ENCODE measurements around the gene GPR158.
"Not testable (repeated sequence)": the region's sequence is repeated elsewhere in the genome, so short reads cannot be mapped to it uniquely, and the experiment has no call there.

Gene GPR158

GRCh38 chr10:25304606-25305005, 129.8 kb downstream of the GPR158 start:
- peak; percentile 30 for DNase-seq (ENCODE audit: low read depth)

- DNase-seq (ENCODE audit: low read depth): no peak
These were observed 131.6 kb downstream of the GPR158 start for GRCh38 chr10:25306386-25306785.

GRCh38 chr10:25308278-25308677, 133.5 kb downstream of the GPR158 start:
- DNase-seq (ENCODE audit: low read depth): no peak

DNA sequence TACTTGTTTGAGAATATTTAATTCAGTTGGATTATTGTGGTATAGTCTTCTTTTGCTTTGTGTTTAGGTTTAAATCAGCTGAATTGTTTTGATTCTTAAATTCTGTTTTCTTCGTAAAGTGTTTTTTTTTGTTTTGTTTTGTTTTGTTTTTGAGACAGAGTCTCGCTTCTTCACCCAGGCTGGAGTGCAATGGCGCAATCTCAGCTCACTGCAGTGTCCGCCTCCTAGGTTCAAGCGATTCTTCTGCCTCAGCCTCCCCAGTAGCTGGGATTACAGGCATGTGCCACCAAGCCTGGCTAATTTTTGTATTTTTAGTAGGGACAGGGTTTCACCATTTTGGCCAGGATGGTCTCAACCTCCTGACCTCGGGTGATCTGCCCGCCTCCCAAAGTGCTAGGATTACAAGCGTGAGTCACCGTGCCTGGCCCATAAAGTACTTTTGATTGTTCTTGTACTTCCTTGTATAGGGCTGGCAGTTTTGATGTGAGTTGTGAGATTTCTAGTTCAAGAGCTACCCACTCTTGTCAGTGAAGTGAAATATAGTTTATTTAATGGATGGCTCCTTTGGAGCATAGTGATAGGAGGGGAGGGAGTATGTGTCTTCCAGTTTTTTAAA, 142.9 kb downstream of the GPR158 start:
- not testable (repeated sequence) for DNase-seq (ENCODE audit: low read depth)

DNA sequence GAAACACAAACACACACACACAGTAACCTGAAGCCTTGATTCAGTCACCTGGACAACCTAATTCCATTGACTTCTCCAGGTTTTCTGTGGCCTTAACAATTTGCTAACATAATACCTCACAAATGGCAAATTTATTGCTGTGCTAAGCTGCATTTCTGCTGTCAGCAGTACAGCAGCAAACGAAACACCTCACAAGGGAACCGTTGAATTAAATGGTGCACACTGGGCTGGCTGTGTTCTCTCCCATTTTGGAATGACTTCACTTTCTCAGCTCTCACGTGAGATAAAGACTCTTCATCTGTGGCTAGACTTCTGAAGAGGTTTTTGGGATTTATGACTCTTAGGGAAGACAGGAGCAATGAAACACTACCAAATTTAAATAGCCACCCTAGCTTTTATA, 152.5 kb downstream of the GPR158 start:
- no peak for DNase-seq (ENCODE audit: low read depth)

GRCh38 chr10:25328361-25328760, 153.6 kb downstream of the GPR158 start:
- DNase-seq (ENCODE audit: low read depth): no peak

- DNase-seq (ENCODE audit: low read depth): not testable (repeated sequence)
These were observed 154.8 kb downstream of the GPR158 start for GRCh38 chr10:25329587-25329986.

- DNase-seq (ENCODE audit: low read depth): no peak
These were observed 159.6 kb downstream of the GPR158 start for GRCh38 chr10:25334445-25334844.

DNA sequence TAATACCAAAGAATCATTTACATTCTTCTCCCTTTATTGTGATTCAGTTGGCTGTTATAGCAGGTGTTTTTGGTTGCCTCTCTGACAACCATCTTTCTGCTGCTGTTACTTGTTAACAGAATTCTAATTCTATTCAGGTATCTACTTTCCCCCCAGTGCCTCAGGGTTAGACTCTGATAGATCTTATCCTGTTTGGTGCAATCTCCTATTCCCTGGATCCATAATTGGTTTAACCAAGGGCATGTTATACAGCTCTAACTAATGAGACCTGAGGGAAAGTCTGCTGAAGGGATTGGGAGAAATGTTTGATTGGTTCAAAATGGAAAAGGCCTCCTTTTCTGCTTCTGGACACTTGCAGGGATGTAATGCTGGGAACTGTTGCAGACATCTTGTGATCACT, 161.5 kb downstream of the GPR158 start:
- no peak for DNase-seq (ENCODE audit: low read depth)

DNA sequence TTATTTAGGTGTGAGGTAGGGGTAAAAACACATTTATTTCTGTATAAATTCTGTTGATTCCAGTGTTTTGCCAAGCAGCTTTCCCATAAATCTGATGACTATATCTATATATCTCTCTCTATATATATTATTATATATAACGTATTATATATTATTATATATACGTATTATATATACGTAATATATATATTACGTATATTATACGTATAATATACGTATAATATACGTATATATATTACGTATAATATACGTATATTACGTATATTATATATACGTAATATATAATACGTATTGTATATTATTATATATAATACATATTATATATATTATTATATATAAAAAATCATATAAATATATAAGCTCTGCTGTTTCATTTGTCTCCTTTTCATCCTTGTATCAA, 163.5 kb downstream of the GPR158 start:
- DNase-seq (ENCODE audit: low read depth): no peak

- DNase-seq (ENCODE audit: low read depth): no peak
These were observed 165.2 kb downstream of the GPR158 start for GRCh38 chr10:25339966-25340365.

- no peak for DNase-seq (ENCODE audit: low read depth)
These were observed 174.7 kb downstream of the GPR158 start for GRCh38 chr10:25349520-25349919.

DNA sequence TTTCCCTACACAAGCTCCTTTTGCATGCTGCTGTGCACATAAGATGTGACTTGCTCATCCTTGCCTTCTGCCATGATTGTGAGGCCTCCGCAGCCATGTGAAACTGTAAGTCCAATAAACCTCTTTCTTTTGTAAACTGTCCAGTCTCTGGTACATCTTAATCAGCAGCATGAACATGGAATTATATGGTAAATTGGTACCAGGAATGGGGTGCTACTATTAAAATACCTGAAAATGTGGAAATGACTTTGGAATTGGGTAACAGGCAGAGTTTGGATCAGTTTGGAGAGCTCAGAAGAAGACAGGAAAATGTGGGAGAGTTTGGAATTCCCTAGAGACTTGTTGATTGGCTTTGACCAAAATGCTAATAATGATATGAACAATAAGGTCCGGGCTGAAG, 181.8 kb downstream of the GPR158 start:
- no peak for DNase-seq (ENCODE audit: low read depth)

DNA sequence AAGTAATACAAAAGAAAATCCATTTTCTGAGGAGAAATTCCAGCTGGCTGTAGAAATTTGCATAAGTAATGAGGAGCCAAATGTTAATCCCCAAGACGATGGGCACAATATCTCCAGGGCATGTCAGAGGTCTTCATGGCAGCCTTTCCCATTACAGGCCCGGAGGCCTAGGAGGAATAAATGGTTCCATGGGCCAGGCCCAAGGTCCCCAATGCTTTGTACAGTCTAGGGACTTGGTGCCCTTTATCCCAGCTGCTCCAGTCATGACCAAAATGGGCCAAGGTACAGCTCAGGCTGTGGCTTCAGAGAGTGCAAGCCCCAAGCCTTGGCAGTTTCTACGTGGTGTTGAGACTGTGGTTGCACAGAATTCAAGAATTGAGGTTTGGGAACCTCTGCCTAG, 182.5 kb downstream of the GPR158 start:
- no peak for DNase-seq (ENCODE audit: low read depth)

GRCh38 chr10:25382029-25382810, 207.4 kb downstream of the GPR158 start:
- peak; percentile 51 for DNase-seq (ENCODE audit: low read depth)

DNA sequence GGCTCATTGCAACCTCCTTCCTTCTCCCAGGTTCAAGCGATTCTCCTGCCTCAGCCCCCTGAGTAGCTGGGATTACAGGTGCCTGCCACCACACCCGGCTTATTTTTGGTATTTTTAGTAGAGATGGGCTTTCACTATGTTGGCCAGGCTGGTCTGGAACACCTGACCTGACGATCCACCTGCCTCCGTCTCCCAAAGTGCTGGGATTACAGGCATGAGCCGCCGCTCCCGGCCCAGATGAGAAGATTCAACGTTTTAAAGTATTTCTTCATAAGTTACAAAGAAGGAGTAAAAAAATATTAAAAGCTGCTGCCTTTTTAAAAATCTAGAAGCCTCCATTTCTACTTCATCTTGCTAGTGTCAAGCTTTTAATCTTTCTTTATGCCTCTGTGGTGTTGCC, 208.1 kb downstream of the GPR158 start:
- not testable (repeated sequence) for DNase-seq (ENCODE audit: low read depth)

GRCh38 chr10:25383686-25384085, 208.9 kb downstream of the GPR158 start:
- DNase-seq (ENCODE audit: low read depth): no peak

DNA sequence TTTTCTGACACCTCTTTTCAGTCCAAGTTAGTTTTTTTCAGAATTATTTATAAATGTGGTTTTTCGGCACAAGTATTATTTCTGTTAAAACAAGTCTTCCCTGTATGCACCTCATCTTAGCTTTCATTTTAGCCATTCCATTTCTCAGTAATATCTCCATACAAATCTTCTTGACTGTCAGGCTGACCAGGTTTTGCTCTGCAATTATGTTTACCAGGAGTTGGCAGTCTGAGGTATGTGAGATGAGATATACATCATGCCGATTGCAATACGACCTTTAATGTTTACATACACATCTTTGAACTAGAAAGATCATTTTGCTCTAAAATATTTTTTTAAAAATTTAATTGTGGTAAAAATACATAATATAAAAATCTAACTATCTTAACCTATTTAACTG, 209.8 kb downstream of the GPR158 start:
- DNase-seq (ENCODE audit: low read depth): no peak

DNA sequence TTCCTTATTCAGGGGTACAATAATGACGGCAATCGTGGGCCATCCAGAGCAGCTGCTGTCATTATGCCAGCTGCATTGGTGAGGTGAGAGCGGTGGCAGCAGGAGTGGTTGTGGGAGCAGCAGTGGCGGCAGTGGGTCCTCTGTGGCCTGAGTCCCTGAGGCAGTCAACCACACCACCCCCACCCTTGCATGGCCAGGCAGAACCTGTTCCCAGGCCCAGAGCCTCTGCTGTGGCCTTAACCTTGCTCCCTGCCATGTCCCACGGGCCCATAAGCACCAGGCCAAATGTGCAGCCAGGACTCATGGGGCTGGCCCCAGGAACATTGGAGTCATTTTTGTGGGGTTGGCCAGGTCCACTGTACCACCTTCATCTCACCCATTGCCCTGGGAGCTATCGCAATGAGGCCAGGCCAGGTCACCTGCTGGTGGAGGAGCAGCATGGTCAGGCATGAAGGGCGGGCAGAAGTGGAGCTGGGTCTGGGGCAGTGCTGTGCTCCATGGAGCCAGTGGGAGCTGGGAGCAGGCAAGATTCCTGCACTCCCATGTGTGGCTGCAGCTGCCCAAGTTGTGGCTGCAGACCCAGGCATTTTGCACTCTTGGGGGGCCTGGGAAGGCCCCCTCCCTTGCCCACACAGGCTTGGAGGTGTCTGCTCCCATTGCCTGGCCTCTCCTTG, 213.5 kb downstream of the GPR158 start:
- DNase-seq (ENCODE audit: low read depth): no peak

- no peak for DNase-seq (ENCODE audit: low read depth)
These were observed 214.0 kb downstream of the GPR158 start for GRCh38 chr10:25388862-25389206.

DNA sequence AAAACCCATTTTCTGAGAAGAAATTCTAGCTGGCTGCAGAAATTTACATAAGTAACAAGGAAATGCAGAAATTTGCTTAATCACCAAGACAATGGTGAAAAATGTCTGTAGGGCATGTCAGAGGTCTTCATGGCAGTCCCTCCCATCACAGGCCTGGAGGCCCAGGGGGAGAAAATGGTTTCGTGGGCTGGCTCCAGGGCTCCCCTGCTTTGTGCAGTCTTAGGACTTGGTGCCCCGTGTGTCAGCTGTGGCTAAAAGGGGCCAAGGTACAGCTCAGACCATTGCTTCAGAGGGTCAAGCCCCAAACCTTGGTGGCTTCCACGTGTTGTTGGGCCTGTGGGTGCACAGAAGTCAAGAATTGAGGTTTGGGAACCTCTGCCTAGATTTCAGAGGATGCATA, 215.9 kb downstream of the GPR158 start:
- DNase-seq (ENCODE audit: low read depth): no peak

GRCh38 chr10:25392132-25392531, 217.3 kb downstream of the GPR158 start:
- no peak for DNase-seq (ENCODE audit: low read depth)

- no peak for DNase-seq (ENCODE audit: low read depth)
These were observed 218.8 kb downstream of the GPR158 start for GRCh38 chr10:25393621-25394020.
